ENCODE data around the gene SIGLEC6. TPM values are rescaled to one million over a fixed set of nuclear protein-coding genes. Genes with fewer than 3 reads are reported as not detected.

The SIGLEC6 gene
- polyA plus RNA-seq, 1 experiment: not detected

DNA sequence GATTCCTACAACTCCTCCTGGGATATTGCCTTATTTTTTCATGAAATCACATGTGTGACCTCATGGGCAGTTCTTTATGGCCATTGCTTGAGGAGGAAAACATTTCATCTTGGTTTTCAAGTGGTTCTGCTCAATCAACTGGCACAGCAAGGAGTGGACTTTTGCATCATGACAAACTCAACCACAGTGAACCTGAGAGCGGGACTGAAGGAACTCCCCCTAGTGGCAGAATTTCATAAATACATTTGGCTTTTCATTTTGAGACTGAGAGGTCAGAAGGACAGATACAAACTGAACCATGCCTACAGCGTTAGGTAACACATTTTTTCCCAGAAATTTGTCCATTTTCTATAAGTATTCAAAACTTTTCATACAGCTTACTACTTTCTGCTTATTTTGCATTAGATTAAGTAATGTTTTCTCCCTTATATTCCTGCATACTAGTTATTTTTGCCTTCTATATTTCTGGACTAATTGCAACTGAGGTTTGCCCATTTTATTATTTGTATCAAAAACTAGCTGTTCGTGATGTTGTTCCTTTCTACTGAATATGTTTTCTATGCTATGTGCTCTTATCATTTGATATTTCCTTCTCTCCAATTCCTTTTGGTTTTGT, 16.5 kb downstream of the SIGLEC6 start:
- CTCF ChIA-PET: interaction anchor here (0.5 to 2.8 kb wide), 18 partner anchors 11 to 385 kb away, joined by 3 to 15 read pairs (median 6); partner anchors contain the start of gene ZNF175
- no peak overlapping the region for H3K27ac ChIP-seq (ENCODE audit: low read depth, low read length)

GRCh38 chr19:51513968-51514367, 17.5 kb downstream of the SIGLEC6 start:
- CTCF ChIA-PET: interaction anchor here (0.7 to 2.8 kb wide), 9 partner anchors 8 to 176 kb away, joined by 3 to 15 read pairs (median 6); no protein-coding TSS in a partner anchor

More for the DNA sequence above, 16.5 kb downstream of the SIGLEC6 start:
- H3K9me3 ChIP-seq (ENCODE audit: control insufficient read depth, insufficient read depth, low read length): no peaks in the 10 kb centered on the region
- POLR2A ChIA-PET: no interaction called here
- TF ChIP-seq CTCF (IDR thresholded peaks at IDR 0.05; ENCODE audit: low read depth, low read length): peak; percentile 76
- peak; percentile 7 for DNase-seq (ENCODE audit: low read depth, low spot score)
- no peak overlapping the region for H3K4me3 ChIP-seq (ENCODE audit: low read depth, low read length)
- no peaks in the 10 kb centered on the region for H3K27me3 ChIP-seq (ENCODE audit: control insufficient read depth, insufficient read depth, low read length)

DNA sequence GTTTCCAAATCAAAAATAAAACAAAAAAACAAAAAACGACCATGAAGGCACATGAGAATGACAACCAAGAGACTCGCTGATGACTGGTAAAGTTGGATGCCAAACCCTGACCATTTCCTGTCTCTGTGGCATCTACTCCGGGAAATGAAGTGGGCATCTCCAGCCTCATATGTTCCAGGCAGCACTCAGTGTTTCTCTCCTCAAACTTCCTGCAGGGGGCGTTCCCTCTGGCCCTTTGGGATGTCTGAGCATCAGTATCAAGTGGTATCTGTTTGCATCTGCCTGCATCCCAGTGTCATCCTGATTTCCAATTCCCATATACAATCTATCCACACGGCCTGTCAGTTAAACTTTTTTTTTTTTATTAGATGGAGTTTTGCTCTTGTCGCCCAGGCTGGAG, 20.1 kb downstream of the SIGLEC6 start:
- ChIA-PET CTCF (interaction anchor here (0.6 kb wide), 1 partner anchor 160 kb away, joined by 4 read pairs; no protein-coding TSS in a partner anchor), POLR2A (no interaction called here)
- Histone ChIP-seq H3K4me3 (ENCODE audit: low read depth, low read length) (no peak overlapping the region), H3K9me3 (ENCODE audit: control insufficient read depth, insufficient read depth, low read length) (no peaks in the 10 kb centered on the region; the same call in 1 of the 2 replicates), H3K27me3 (ENCODE audit: control insufficient read depth, insufficient read depth, low read length) (no peaks in the 10 kb centered on the region), H3K27ac (ENCODE audit: low read depth, low read length) (no peak overlapping the region)
- TF ChIP-seq CTCF (IDR thresholded peaks at IDR 0.05; ENCODE audit: low read depth, low read length): peak; percentile 27; the same call in 1 of the 2 replicates
- no peak for DNase-seq (ENCODE audit: low read depth, low spot score)

More at GRCh38 chr19:51513968-51514367, 17.5 kb downstream of the SIGLEC6 start:
- no peak for DNase-seq (ENCODE audit: low read depth, low spot score)
- TF ChIP-seq CTCF (IDR thresholded peaks at IDR 0.05; ENCODE audit: low read depth, low read length): no peak
- no peaks in the 10 kb centered on the region for H3K27me3 ChIP-seq (ENCODE audit: control insufficient read depth, insufficient read depth, low read length)
- POLR2A ChIA-PET: no interaction called here
- no peaks in the 10 kb centered on the region for H3K9me3 ChIP-seq (ENCODE audit: control insufficient read depth, insufficient read depth, low read length)
- no peak overlapping the region for H3K4me3 ChIP-seq (ENCODE audit: low read depth, low read length)
- H3K27ac ChIP-seq (ENCODE audit: low read depth, low read length): no peak overlapping the region

- POLR2A ChIA-PET: no interaction called here
- TF ChIP-seq CTCF (IDR thresholded peaks at IDR 0.05; ENCODE audit: low read depth, low read length): no peak
- H3K27me3 ChIP-seq (ENCODE audit: control insufficient read depth, insufficient read depth, low read length): no peaks in the 10 kb centered on the region
These were observed 21.4 kb downstream of the SIGLEC6 start for GRCh38 chr19:51509823-51510660.

More at GRCh38 chr19:51509823-51510660, 21.4 kb downstream of the SIGLEC6 start:
- CTCF ChIA-PET: no interaction called here
- no peak for DNase-seq (ENCODE audit: low read depth, low spot score)
- H3K27ac ChIP-seq (ENCODE audit: low read depth, low read length): no peak overlapping the region
- no peaks in the 10 kb centered on the region; the same call in 1 of the 2 replicates for H3K9me3 ChIP-seq (ENCODE audit: control insufficient read depth, insufficient read depth, low read length)
- H3K4me3 ChIP-seq (ENCODE audit: low read depth, low read length): no peak overlapping the region

Measured in AG04450 (cell line).